HuH-7 (cell line): ENCODE results near the gene CDON.
"Not testable (repeated sequence)": the region's sequence is repeated elsewhere in the genome, so short reads cannot be mapped to it uniquely, and the experiment has no call there.

Experiments
- DNase-seq: peaks from one replicate; pipeline ENCODE4 v3.0.0; 2011; ENCODE audit warnings: low spot score

The CDON gene

DNA sequence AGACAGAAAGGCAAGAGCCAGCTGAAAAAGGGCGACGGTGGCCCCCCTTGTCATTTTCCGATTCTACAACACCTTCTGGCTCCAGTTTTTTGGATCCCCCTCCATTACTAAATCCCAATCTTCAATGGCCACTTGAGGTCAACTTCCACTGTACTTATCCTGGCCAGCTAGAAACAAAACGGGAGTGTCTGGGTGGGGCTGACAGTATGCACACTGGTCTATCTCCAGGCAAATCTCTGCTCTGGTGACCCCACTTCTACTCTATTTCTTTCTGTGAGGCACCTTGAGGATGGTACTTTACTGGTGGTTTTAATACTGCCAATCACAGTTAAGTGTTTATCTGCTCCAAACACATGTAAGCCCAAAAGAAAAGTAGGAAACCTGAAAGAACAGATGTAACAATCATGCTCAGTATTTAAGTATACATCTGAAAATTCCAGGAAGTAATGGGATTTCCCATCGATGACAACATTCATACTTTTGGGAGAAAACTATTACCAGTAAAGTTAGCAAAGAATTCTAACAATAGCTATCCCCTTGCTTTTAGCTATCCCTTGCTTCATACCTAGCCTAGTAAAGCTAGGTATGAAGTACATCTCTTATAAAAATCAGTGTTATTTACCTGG, 16.0 kb downstream of the CDON start:
- DNase-seq, result no peak

DNA sequence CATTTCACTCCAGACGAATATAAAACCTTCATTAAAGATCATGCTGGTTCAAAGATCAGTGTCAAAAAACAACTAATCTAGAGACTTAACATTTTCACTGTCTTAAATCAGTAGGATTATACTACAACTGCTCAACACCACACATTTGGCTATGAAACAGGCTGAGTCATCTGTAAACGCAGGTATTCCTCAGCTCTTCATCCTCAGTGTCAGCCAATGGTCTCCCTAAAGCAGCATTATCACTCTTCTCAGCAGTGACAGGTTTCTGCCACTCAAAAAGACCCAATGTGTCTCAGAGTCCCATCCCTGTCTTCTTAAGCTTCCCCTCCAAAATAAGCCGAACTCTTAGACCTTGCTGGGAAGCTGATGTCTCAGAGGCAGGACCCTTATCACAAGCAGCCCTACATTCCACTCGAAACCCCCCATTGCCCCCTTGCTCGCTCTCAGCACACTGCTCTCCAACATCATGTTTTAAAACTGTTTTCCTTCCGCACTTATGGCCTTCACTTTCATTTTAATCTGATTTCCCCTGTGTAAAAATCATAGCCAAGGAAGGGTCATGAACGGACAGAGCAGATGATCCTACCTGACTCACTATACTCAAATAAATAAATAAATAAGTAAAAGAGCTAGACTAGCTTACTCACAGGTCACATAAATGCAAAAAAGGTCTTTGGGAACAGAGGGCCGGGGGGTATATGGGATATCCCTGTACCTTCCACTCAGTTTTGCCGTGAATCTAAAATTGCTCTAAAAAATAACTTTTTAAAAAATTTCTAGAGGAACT, 23.0 kb downstream of the CDON start:
- DNase-seq, result no peak

DNA sequence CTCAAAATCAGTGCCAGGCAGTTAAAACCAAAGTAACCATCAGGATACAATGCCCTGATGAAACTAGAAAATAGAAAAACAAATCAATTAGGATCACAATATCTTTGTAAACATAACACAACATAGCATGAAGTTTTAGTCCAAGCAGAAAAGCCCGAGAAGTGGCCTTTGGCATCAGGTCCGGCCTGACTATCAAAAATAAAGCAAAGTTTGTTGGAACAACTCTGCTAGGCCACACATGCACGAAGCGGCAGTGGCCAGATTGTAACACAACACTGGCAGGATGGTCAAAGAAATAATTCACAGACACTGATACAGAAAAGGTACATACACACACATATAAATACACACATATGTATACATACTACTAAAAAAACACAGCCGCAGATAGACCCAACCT, 26.9 kb downstream of the CDON start:
- no peak for DNase-seq

DNA sequence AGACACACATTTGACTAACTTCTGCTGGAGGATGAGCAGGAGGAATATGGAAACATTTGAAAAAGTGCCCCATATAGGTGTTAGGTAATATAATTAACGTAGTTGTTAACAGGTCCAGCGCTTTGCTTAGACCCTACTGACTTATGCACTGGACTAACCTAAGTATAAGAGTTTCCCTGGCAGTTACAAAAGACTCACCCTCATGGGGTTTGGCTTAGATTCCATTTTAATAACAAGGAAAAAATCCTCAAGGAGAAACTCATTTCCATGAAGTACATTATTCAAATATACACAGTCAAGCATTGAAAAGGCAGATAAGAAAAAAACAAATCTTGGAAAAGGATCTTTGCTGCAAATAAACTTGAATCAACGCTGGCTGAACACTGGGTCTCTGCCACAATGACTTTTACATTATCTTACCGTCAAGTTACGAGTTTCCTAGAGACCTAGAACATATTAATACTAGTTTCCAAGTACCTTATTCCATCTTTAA, 27.7 kb downstream of the CDON start:
- DNase-seq, result no peak

DNA sequence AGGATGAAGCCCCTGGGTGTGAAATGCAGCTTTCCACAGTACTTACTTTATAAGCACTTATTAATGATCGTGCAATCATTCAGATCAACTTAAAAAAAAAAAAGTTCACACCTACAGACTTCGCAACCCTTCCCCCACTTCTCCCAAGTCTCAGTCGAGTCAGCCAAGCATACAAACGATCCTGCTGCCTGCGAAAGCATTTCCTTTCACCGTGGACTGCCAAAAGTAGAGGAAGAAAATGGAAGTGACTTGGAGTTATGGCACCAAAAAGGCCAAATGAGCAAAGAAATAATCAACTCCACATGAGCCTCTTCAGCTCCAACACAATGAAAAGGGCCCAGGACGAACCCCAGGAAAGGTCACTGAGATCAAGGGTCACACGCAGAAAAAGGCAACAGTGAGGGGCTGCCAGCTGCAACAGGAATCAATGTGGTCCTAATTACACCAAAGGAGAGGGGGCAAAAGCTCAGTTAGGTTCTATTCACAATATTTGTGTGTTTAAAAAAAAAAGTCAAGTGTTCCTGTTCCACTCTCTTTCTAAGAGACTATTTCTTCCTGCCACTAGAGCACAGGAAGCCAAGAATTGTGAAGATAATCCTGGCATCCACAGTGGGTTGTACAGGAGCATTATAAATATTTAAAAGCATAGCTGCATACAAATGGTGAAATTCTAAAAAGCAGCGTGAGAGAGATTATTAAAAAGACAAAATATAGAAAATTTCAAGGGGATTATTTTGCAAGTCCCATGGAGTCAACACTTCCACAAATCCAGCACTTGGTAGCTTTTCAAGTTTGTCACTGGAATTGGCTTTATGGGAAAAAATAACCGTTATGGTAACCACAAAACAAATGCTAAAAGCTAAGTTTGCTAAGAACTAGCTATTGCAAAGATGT, 28.4 kb downstream of the CDON start:
- DNase-seq, result no peak

DNA sequence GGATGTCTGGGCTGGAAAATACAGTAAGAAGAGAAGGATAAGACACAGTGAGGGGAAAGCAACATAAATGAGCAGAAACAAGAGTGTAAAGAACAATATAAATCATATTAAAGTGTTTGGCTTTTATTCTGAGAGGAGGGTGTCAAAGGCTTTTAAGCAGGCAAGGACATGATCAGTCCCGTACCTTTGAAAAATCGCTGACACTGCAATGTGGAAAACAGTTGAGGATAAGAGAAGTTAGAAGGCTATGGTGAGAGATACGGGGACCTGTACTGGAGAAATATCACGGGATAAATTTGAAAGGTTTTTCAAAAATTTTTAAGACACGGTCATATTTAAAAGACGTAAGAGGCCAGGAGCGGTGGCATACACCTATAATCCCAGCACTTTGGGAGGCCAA, 30.3 kb downstream of the CDON start:
- no peak for DNase-seq

DNA sequence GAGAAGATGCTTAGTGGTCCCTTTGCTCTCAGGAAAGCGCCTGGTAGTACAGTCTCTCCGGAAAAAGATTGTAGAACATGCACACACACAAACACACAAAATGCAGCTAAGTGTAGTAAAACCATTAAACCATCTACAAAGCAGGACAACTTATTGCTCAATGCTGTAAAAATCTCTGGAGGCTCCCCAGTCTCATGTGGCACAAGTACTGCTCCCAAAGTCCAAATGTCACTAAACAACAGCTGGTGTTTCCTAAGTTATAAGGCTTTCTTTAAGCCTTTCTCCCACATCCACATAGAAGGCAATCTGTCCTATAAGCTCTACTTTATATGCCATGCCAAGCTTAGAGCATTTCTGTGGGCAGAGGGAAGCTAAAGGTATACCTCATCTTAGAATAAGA, 32.9 kb downstream of the CDON start:
- peak; percentile 10 for DNase-seq

DNA sequence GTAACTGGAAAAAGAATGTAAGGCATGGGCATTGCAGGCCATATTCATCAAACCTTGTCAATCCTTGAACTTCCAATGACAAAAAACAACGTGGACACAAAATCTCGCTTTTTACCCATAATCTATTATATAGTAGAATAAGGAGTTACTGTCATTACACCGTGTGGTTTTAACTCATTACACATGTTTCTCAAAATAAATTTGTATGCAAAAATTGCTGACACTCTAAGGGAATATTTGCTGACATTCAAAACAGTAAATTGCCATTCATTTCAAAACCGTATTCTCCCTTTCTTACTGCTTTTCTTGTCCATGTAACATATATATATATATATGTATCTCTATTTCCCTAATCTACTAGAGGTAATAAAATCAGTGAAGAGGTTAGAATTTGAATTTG, 33.4 kb downstream of the CDON start:
- DNase-seq, result no peak

DNA sequence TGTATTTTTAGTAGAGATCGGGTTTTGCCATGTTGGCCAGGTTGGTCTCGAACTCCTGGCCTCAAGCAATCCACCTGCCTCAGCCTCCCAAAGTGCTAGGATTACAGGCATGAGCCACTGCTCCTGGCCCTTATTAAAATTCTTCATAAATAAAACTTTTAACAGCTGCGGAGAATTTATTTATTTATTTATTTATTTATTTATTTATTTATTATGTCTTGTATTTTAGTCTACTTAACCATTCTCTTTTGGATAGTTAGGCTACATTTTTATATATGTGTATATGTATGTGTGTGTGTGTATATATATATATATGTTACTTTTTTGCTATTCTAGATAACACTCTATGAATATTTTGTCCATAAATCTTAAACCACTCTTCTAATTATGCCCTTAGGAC, 34.1 kb downstream of the CDON start:
- not testable (repeated sequence) for DNase-seq

DNA sequence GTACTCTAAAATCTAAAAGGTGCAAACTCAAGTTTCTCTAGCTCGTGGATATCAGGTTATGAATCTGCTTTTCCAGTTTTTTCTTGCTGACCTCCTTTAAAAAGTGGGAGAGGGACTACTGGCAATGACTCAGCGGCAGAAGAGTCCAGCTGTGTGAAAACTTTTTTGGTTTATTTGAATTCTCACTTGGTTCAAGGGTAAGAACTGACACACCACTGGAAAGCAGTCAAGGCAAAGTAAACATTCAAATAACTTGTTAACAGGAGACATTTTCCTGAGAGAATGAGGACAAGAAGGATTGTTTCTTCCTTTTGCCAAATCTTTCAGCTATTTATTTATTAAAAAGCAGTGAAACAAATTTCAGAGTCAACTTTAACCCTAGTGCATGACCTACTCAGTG, 36.1 kb downstream of the CDON start:
- DNase-seq, result no peak

DNA sequence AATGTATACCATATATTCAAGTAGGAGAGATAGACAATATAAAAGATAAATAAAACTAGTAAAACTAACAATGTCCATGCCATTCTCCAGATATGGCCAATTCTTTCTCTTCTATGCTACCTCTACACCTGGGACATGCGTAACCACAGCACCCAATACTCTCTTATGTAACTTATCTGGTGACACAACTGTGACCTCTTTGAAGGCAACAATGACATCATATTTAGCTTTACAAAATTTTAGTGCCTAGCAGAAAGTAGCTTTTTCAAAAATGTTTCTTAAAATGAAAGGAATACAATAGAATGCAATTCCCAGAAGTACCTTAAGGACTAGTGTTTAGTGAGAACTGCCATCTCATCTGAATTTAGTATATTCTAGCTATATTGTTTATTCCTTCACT, 36.8 kb downstream of the CDON start:
- no peak for DNase-seq

DNA sequence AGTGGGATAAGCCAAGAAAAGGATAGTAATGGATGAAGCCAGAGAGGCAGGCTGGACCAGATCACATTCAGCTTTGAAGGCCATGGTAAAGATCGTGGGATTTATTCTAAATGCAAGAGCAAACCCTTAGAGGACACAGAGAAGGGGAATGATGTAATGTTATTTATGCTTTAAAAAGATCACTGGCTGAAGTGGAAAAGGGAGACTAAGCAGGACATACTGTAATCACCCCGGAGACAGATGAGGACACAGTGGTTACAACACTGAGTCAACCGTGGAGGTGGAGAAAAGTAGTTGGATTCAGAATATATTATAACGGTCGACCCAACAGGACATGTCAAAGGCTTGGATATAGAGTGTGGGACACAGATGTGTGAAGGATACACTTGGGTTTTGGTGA, 38.5 kb downstream of the CDON start:
- no peak for DNase-seq

DNA sequence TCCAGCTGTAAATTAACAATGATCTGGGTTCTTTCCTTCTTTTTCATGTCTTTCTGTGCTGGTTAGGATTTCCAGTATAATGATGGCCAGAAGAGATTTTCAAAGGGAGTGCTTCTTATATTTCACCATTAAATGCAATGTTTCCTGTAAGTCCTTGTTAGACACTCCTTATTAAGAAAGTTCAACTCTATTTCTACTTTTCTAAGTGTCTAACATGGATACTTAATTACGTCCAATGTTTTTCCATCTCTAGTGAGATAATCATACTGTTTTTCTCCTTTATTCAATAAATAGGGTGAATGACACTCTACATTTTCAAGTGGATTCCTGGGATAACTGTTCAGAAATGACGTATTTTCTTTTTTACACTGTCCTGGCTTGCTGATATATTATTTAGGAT, 49.8 kb downstream of the CDON start:
- DNase-seq, result no peak

DNA sequence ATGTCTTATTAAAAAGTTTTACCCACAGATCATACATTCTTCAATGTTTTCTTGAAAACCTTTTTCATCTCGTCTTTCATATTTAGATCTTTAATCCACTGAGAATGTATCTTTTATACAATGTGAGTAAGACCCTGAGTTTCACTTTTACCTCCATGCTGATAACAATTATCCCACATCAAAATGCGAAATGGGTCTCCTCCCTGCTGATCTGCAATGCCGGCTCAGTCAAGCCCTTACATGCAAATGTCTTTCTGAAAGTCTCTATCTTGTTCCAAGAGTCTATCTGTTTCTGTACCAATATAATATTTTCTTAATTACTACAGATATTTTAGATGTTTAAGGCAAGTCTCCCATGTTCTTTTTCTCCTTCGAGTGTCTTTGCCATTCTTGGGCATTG, 50.9 kb downstream of the CDON start:
- no peak for DNase-seq

DNA sequence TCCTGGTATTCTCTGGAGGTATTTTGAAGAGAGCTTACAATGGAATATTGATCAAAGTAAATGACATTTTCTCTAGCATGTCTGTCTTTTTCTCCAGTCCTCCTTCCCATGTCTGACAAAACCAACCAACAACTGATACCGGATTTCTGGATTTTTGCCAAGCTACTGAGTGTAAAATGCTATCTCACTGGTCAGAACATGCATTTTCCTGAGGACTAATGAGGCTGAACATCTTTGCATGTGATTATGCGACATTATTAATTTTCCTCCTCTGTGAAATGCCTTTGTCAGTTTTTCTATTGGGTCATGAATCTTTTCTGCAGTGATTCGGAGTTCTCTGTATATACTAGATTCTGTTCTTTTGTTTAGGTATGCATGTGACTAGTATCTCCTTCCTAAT, 51.4 kb downstream of the CDON start:
- DNase-seq, result no peak

DNA sequence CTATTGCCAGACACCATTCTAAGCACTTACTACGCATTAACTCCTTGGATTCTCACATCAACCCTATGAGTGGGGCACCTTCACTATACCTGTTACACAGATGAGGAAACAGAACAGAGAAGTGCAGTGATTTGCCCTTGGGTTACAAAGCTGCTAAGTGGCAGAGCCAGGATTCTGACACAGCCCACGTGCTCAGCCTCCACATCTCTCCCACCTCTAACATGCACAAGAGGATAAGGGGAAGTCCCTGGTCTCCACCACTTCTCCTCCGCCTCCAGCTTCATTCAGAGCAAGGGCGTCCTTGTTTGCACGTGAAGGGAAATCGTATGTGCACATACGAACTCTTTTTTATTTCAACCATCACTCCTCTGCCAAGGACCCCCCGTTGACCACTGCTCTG, 53.7 kb downstream of the CDON start:
- DNase-seq, result no peak

DNA sequence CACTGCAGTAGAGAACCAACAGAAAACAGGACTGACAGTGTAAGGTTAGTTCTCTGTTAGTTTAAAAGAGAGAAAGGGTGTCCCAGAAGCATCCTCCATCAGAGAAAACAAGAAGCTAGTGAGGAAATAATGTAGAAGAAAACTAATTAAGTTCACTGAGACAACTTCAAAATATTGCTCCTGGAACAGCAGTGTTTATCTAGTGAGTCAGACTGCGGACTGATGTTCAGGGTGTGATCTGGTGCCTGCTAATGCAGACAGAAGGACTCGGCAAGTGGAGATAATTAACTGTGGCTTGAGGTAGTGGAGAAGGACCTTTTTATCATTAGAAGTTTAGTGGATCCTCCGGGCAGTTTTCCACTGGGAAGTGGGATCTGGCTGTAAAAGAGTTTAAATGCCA, 55.4 kb downstream of the CDON start:
- DNase-seq, result peak; percentile 14

DNA sequence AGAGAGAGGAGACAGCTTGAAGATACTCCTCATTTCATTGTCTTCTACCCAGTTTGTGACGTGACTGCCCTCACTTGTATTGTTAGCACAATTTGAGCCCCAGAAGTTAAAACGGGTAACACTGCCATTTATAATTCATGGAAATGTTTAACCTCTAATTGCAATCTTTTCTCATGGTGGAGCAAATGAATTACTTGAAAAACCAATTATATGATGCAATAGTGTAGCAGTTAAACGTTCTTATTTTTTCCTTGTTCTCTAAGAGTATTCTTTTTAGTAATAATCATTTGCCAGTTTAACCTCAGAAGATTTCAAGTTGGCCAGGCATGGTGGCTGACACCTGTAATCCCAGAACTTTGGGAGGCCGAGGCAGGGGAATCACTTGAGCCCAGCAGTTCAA, 56.6 kb downstream of the CDON start:
- no peak for DNase-seq

DNA sequence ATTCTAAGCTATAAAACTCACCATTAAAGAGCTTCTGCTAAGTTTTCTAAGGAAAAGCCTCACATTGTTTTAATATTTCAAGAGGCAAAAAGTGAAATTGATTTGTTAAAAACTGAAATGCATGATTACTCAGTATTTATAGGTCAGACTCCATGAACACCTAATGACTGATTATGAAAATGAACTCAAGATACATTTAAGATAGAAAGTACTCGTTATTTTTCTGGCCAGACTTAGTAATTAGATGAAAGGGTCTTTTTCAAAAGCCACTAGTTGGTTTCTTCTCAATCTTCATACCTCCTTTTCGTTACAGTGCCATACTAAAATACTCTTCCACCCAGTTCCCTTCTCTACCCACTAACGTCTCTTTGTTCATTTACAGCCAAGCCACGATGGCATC, 60.5 kb downstream of the CDON start:
- DNase-seq, result no peak

DNA sequence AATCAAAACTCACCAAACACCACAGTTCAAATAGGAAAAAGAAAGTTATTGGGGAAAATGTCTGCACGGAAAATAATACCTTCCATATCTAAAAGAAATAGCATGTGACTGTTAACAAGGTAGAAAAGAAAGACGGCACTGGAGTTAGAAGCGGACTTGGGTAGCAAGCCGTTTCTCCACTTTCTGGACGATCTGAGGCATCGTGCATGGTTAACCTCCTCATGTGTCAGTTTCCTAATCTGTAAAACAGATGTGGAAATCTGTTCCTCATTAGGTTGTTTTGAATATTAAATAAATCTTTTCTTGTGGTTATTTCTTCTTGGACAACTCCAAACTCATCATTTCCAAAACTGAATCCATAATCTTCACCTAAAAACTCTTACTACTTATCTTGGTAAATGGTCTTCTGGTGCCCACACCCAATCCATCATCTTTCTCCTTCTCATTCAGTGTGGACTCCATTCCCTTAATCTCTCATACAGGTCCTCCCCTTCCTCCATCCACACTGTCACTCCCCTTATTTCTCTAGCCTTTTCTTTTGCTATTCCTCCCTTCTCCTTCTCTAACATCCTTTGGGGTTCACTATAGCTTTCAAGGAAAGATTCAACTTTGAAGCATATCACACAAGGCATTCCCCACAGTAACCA, 63.3 kb downstream of the CDON start:
- DNase-seq, result no peak

DNA sequence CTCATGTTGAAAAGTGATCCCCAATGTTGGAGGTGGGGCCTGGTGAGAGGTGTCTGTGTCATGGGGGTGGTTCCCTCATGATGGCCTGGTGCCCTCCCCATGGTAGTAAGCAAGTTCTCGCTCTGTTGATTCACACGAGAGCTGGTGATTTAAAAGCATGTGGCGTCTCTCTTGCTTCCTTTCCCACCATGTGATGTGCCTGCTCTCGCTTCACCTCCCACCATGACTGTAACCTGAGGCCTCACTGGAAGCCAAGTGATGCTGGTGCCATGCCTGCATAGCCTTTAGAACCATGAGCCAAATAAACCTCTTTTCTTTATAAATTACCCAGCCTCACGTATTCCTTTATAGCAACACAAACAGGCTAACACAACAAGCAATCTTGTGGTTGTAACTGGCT, 64.4 kb downstream of the CDON start:
- DNase-seq, result no peak

DNA sequence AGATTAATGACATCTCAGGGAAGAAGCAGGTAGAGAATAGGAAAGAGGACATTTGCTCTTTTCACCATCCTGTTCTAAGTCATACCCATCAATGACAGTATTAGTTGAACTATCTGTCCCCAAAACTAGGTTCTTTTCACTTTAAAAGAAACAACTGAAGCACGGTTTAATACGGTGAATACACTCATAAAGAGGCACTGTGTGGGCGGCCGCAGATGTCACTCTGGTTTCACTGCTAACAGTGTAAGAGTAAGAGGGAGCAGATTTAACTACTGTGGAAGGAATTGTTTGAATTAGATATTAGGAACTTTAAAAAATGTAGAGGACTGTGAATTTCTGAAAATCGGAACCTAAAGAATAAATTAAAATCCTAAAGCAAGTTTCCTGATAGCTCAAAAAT, 67.4 kb downstream of the CDON start:
- no peak for DNase-seq
